Amniotic stem cell (primary cell): Measurements from ENCODE around the gene SPTBN2.
A peak's percentile ranks its signal among the peaks of the same experiment; 100 is the strongest.

Experiments
- DNase-seq: peaks from one replicate; lab custom pipeline; 2025; lab: John Stamatoyannopoulos, UW

SPTBN2 gene

DNA sequence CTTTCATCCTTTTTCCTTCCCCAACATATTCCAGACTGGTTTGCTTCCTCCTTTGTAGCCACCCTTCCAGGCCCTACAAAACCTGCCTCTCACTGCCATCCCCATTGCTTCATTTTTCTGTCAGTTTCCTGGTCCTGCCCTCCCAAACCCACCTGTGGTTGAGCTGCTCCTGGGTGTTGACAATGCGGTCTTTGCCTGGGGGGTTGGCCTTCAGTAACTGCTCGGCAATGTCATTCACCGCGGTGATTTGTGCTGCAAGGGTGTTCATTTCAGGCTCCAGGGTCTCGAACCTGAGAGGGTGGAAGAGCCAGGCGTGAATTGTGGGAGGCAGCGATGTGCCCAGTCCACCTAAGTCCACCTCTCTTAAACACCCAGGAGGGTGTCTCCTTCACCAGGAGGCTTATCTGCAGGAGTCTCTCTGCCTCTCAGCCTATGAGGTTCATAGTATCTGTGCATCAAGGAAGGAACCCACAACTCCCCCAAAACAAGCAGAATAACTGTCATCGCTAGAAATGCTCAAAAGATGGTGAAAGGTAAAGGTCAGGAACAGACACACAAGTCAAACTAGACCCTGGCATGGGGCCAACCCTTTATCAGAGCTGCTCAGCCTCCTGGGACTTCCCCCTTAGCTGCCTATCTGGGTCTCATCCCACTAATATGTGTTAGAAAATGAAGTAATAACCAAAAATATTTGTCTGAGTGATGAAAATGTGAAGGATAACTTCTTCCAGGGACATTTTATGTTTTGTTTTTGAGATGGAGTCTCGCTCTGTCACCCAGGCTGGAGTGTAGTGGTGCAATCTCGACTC, 27.4 kb downstream of the SPTBN2 start:
- no peak for DNase-seq

DNA sequence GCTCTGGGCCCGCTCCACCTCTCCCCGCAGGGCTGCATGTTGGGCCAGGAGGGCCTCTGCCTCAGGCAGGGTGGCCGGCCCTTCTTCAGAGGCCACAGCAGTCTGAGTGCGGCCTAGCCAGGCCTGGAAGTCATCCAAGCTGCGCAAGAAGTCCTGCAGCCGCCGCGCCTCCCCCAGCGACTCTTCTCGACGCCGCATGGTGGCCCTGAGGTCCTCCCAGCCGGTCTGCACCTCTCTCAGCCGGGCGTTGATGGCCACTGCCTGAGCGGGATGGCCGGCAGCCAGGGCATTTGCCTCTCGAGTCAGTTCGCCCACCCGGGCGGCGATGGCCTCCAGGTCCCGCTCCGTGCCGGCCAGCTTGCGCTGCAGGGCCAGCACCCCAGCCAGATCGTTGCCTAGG, 28.3 kb downstream of the SPTBN2 start:
- no peak for DNase-seq

DNA sequence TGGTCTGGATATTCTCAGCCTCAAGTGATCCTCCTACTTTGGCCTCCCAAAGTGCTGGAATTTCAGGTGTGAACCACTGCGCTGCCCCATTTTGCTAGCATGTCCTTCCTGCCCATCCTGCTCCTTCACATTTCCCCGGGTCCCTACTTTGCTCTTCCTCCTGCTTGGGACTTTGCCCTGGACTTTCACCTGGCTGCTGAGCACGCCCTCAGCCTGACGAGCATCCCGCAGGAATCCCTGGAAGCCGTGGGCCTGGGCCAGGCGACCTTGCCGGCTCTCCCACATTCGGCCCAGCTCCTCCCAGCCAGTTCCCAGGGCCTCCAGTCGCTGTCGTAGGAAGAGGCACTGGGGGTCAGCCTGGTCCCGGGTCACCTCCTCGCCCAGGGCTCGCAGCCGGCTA, 28.7 kb downstream of the SPTBN2 start:
- DNase-seq, result no peak

DNA sequence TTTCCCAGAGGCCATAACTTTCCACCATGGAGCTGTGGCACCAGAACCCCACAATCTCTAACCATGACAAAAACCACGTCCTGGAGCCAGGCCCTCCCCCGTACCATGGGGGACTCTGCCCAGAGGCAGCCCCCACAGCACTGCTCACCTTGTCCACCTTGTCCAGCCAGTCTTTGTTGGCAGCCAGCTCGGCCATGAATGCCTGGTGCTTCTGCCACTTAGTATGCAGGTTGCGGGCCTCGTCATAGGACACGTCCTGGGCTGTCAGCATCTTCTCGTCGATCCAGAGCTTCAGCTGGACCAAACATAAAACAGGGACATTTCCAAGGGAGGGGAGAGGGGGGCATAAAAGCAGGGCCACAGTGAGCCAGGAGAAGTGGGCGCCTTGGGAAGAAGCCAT, 30.5 kb downstream of the SPTBN2 start:
- no peak for DNase-seq

DNA sequence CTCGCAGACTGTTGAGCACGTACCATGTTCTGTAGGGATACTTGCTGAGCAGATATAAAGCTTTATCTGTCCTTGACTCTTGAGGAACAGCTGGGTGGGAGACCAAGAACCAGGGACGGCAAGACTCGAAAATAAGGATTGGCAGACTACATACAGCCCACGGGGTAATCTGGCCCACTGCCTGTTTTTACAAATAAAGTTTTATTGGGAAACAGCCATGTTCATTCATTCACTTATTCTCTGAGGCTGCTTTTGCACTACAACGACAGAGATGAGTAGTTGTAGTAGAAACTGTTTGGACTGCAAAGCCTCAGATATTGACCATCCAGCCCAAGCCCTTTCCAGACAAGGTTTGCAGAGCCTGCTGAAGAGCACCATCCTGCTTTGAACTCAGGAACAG, 31.0 kb downstream of the SPTBN2 start:
- DNase-seq, result no peak

DNA sequence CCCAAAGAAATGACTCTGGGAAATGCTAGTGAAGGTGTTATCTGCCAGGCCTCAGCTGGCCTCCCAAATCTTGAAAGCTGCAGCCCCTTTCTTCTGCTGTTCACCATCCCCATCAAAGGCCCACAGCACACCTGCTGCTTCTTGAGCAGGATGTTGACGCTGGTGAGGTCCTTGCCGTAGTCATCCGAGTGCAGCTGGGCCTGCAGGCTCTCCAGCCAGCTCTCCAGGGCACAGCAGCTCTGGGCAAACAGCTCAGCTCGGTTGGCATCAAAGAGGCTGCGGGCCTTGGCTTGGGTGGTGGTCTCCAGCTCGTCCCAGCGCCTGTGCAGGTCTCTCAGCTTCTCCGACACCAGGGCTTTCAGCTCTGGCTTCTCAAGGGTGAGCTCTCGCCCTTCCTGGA, 32.9 kb downstream of the SPTBN2 start:
- no peak for DNase-seq

DNA sequence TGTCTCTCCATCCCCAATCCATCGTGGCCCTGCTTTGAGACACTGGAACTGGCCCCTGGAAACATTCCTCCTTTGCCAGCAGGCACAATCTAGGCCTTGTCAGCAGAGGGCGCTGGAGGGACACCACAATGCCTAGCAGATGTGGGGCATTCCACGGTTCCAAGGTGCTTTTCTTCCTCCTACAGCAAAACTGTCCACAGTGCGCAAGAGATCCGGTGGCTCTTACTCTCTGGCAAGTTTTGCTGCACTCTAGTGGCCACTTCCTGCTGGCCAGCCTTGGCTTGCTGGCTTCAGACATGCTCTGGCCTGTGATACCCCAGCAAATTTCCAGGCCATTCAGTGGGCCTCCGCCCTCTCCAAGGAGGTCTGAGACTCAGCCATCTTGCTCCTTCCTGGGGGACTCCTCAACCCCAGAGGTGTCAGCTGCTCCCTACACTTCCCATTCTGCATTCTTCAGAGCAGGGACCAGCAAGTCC, 34.2 kb downstream of the SPTBN2 start:
- DNase-seq, result peak; percentile 92

DNA sequence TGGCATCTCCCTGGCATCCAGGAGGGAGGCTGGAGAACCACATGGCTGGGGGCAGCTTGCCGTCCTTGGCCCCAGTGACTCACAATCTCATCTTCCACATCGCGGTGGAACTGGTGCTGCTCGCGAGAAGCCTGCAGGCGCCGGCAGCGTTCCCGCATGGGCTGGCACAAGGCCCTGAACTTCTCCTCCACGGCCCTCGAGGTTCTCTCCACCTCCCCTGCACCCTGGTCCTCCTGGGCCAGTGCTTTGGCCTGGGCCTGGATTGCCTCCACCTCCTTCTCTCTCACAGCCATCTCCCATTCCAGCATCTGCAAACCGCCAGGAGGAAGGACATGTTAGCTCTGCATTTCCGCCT, 35.0 kb downstream of the SPTBN2 start:
- DNase-seq, result no peak

DNA sequence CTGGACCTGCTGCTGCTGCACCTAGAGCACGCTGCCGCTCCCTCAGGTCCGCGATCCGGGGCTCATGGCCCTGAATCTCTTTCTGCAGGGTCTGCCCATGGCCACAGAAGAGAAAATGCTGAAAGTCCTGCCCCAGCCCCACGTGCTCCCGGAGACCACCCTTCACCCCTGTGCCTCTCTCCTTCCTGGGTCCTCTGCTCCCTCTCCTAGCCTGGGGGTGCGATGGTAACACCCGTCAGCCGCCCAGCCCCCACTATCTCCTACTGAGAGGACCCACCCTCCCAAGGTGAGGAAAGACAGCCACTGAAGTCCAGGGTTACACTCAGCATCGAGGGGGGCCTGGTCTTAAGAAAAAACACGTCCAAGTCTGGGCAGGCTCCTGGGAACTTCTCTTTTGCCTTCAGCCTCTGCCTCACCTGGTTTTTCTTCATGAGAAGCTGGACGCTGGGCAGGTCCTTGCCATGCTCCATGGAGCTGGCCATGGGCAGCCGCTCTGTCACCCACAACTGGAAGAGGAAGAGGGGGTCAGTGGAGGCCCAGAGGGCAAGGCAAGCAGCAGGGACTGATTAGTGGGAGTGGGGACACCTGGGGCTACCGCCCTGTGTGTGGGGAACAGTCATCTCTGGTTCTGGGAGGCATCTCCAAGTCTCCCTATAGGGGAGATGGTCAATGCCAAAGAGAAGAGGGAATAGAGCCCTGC, 35.5 kb downstream of the SPTBN2 start:
- DNase-seq, result no peak

DNA sequence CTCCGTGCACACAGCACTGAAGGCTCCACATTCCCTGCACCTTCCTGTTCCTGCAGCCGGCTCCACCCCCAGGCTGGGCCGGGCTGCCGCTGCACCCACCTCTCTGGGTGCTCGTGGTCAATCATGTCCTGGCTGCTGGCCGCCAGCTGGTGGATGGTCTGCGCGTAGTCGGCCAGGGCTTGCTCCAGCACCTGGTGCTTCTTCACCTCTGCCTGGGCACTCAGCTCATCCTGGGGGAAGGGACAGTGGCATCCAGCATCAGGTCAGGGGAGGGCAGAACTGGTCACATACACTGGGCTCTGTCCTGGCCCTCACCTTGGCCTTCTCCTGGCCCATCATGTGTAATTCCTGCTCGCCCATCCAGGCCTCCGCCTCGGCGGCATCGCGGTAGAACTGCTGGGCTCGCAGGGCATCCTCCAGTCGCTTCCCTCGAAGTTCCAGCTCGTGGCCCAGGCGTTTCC, 36.1 kb downstream of the SPTBN2 start:
- DNase-seq, result no peak

DNA sequence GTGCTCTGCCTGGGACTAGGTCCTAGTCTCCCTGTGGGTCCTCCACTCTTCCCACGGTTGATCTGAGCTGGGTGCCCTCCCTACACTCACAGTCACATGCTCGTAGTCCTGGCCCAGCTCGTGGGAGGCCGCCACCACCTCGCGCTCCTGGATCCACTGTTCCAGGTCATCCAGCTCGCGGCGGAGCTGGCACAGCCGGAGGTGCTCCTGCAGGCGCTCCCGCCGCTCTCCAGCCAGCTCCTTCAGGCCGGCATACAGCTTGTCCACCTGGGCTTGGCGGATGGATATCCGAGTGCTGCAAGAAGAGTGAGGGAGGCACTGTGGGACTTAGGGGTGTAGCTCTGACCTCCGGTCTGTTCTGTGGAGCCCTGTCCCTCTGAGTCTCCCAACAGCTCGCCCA, 36.6 kb downstream of the SPTBN2 start:
- DNase-seq, result no peak

DNA sequence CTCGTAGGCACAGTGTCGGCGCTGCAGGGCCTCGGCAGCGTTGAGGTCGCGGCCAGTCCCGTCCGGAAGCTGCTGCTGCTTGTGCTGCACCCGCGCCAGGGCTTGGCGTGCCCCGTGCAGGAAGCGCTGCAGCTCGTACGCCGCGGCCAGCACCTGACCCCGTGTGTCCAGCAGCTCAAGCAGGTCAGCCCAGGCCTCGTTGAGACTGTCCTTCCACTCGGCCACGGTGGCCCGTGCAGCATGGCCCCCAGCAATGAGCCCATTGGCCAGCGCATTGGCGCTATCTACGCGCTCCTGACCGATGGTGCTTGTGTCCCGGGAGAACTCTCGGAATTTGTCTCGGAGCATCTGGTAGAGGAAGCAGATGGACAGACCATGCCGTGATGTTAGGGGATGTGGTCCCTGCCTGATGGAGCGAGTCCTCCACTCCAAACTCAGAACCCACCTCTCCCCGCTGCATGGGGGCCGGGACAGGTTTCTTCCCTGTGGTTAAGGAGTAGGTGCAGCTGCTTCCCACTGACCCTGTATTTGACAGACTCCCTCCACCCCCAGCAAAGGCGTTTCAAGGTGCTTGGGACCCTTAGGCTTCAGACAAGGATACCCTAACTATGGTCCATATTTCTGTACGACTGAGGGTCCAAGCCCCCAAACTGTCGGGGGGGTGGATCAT, 37.6 kb downstream of the SPTBN2 start:
- no peak for DNase-seq

DNA sequence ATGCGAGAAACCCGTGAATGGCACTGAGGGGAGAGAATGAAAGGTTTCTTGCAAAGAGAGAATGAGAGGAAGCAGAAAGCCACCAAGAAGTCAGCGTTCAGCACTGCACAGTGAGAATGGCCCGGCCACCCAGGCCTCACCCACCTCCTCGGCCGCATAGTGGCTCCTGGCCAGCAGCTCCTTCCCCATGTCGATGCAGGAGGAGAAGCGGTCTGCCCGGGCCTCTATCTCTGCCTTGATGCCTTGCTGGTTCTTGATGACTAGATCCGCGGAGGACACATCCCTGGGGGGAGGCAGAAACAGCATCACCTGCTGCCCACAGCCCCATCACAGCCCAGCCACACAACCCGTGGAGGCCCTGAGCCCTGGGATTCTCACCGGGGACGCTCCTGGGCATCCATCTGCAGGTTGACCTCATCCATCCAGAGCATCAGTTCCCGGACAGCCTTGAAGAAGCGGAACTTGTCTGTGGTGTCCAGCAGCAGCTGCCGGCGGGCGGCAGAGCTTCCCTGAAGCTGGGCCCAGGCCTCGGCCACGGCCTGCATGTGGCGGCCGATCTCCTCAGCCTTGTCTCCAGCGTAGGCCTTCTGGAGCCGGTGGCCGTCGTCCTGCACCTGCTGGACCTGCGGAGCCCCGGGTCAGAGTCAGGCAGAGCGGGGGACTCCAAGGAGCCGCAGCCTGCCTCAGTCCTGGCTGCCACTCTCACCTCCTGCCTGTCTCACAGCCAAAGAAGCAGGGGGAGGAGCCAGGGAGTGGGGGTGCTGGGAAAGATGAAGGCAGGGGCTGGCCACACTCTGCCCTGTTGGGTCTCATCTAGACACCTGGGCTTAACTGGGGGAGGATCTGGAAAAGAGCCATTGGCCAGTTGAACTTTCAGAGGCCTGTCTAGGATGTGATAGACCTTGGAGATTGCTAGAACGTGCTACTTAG, 39.1 kb downstream of the SPTBN2 start:
- DNase-seq, result no peak

DNA sequence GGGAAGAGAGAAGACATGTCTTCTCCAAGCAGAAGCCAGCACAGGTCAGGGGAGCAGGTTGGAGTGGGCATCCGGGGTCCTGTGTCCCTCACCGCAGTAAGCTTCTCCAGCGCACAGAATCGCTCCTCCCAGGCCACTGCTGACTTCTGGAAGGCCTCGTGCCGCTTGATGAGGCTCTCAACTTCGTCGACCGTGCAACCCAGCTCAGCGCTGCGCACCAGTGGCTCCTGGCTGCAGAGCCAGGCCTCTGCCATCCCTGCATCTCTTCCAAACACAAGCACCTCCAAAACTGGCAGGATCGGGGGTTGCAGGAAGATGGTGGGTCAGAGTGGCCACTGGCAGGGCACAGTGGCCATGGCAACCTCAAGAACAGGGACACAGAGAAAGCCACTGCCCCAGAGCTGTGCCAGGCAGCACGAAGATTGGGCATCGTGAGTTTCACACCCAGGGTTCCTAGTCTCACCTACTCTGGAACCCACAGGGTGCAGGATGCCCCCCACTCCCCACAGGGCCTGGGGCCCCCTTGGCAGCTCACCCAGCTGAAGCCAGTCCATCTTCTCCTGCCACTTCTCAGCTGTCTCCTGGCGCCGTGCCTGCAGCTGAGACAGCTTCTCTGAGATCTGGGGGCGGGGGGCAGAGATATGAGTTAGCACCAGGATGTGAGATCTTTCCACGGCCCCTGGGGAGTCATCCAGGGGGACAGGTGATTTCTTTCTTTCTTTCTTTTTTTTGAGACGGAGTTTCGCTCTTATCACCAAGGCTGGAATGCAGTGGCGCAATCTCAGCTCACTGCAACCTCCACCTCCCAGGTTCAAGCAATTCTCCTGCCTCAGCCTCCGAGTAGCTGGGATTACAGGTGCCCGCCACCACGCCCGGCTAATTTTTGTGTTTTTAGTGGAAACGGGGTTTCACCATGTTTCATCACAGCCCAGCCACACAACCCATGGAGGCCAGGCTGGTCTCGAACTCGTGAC, 40.2 kb downstream of the SPTBN2 start:
- DNase-seq, result no peak

DNA sequence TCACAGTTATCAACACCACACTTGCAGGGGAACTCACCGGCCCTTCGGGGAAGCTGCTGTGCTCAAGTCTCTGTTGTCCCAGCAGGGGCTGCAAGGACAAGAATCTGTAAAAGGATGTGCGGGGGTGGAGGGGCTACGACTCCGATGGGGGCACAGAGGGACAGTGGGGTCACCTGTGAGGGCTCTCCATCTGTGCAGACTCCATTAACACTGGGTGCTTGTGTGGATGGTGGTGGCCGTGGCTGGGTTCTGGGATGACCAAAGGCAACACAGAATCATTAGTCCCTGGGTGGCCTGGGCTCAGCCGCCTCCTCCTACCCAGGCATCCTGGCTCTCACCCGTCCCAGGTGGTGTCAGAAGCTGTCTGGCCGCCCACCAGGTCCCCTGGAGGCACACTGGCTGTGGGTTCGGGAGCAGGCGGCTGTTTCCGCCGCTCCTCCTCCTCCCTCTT, 41.2 kb downstream of the SPTBN2 start:
- DNase-seq, result no peak

DNA sequence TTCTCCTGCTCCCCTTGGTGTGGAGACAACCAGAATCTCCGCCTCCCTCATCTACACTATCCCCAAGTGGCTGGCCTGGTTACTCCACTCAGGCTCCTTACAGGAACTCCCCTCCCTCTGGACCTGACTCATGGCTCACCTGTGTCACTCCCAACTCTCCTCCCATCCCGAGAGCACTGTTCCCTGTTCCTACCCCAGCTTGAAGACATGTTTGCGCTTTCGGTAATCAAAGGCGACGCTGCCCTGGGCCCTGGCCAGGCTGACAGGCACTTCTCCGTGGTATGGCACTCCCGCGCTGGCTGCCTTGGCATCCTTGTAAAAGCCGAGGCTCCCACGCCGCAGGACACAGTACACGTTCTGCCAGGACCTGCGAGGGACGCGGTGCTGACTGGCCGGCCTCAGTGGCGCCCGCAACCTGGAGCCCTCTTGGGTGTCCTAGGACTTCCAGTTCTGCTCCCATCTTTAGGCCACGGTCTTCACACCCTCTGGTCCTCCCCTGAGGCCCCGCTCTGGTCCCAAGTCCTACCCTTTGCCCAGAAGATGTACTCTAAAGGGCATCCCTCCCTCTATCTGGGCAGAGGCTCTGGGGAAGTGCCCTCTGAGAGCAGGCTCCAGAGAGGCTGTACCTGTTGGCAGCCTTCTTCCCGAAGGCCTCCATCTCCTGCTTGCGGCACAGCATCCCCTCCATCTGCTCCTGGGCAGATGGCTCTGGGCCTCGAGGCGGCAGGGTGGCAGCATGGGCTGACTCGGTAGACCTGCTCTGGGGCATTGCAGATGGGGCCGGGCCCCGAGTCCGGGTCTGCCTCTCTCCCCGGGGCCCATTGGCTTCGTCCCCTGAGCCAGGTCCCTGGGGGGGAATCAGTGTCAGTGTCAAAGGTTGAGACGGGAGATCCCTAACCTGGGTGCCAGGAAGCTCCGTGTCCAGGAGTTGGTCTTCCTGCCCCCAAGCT, 41.9 kb downstream of the SPTBN2 start:
- no peak for DNase-seq

DNA sequence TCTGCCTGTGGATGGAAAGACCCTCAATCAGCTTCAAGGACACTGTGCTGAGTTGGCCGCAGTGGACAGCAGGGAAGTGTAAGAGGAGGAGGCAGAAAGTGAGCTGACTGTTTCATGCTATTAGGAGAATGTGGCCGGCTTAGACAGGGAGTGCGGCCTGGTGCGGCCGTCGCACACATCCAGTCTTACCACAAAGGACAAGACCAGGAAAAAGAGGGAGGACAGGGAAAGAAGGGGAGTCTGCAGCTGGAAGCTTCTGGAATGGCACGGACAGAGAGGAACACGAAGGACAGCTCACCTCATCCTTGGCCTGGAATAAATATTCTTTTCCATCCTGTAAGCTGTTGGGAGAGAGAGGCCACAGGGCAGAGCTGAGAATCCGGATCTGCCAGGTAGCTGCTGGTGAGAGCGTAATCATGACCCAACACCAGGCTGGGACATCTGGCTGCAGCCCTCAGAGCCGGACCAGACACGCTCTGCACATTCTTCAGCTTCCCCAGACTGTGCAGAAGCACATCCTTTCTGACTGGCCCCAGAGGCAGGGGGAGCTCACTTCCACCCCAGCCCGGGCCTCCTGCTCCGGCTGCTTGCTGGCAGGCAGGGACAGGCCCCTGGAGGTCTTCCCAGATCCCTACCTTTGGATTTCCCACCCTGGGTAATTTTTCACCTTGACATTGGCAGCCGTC, 42.8 kb downstream of the SPTBN2 start:
- no peak for DNase-seq

DNA sequence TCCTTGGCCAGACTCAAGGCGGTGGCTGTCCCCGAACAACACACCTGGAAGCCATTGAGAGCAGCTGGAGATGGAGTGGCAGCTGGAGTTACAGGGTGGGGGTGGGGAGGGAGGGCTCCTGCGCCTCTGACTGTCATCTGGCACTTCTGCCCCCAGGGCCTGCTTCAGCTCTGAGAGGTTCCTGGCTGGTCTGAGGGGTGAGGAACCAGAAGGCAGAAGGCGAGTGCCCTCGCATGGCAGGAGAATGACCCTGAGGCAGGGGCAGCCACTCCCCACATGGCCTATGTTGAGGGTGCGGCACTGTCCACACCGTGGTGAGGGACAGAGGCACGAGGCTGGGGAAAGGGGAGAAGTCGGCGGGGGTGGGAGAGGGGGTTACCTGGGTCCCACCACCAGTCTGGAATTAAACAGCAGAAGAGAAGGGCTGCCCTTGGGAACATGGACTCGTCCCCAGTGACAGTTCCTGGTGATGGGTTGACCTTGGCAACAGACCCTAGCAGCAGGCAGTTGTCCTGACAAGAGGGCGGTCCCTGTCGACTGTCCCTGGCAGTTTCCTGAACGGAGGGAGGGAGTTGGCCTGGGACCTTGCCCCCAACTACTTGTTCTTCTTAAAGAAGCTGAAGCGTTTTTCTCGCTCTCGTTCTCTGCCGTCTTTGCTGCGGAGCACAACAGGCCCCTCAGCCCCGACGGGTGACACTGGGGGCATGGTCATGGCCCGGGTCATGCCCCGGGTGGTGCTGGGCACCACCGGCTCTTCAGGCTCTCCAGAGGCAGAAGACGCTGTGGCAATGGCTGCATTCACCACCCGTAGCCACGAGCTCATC, 43.5 kb downstream of the SPTBN2 start:
- no peak for DNase-seq
